HepG2 (cell line): ENCODE results near the gene SND1. TPM values are rescaled to one million over a fixed set of nuclear protein-coding genes. Genes with fewer than 3 reads are reported as not detected.

Source experiments
- ATAC-seq: fragments of 200-7000 bp; cut with Tn5 transposase; 3 replicates; pipeline ENCODE4 v1.9.1; 2020; ENCODE audit warnings: mild to moderate bottlenecking, moderate library complexity
- BruUV-seq: library from RNA; stranded (reverse); fragments of 400-500 nt; replicated peaks from 2 replicates; lab custom pipeline; 2021; lab: Mats Ljungman, UMichigan
- CTCF ChIA-PET: fragments of 300-600 bp; formaldehyde crosslinking; extraction: SDS; loops from one replicate; lab custom pipeline; 2021; ENCODE audit warnings: low total read pairs, inconsistent platforms, low intra/inter-chr PET ratio; lab: Yijun Ruan, JAX
- POLR2A ChIA-PET: fragments of 350-600 bp; sonication (Branson Sonifier 250); formaldehyde crosslinking; loops from one replicate; lab custom pipeline; 2020; ENCODE audit warnings: antibody characterized with exemption, inconsistent platforms; lab: Yijun Ruan, JAX
- DNase-seq: peaks from one replicate; pipeline ENCODE4 v3.0.0-alpha.2; 2015; ENCODE audit warnings: low spot score
- FAIRE-seq: peaks from 3 replicates; lab custom pipeline; 2011; peaks lifted over from hg19 to GRCh38; lab: Jason Lieb, UNC
- H2AFZ ChIP-seq: one replicate; pipeline ENCODE4 v1.6.1; 2011; ENCODE audit warnings: low read length, inconsistent platforms
- H3K27ac ChIP-seq: fragments of 300-600 bp; 3 replicates; pipeline ENCODE4 v1.8.0; 2011; ENCODE audit warnings: mixed run types, mild to moderate bottlenecking, mixed read lengths, low read length, inconsistent platforms; ENCODE audit not compliant: insufficient read depth; ENCODE audit errors: extremely low read length
- H3K27me3 ChIP-seq, 2 experiments: fragments of 200-600 bp in 1 of 2; 2 replicates in 1 of 2; 3 replicates in 1 of 2; pipeline versions ENCODE4 v1.6.0 to v1.8.0; 2011; ENCODE audit warnings: low read length in 2 of 2, mild to moderate bottlenecking in 2 of 2, moderate library complexity in 2 of 2, inconsistent platforms in 1 of 2; ENCODE audit not compliant: insufficient read depth in 2 of 2, control insufficient read depth in 1 of 2
- H3K36me3 ChIP-seq, 2 experiments: fragments of 200-600 bp in 1 of 2; replicated peaks in 1 of 2; 2 replicates in 1 of 2; 3 replicates in 1 of 2; pipeline versions ENCODE4 v1.5.1 to v1.8.0; 2011; ENCODE audit warnings: low read length in 2 of 2, inconsistent platforms in 1 of 2; ENCODE audit not compliant: insufficient read depth in 2 of 2, control insufficient read depth in 1 of 2
- H3K4me1 ChIP-seq: 2 replicates; pipeline ENCODE4 v1.5.1; 2012; ENCODE audit warnings: low read length, inconsistent platforms; ENCODE audit not compliant: insufficient read depth
- H3K4me2 ChIP-seq: 2 replicates; pipeline ENCODE4 v1.6.0; 2011; ENCODE audit warnings: low read depth, low read length, inconsistent platforms
- H3K4me3 ChIP-seq, 3 experiments: fragments of 200-600 bp in 1 of 3; sonication (generic), shearing (Covaris generic) in 1 of 3; replicated peaks in 1 of 3; 2 replicates each; pipeline ENCODE4 v1.5.1; 2011 to 2016; ENCODE audit warnings: low read length in 3 of 3, inconsistent platforms in 2 of 3, low read depth in 2 of 3, mild to moderate bottlenecking in 2 of 3, control low read depth in 1 of 3, mixed read lengths in 1 of 3; ENCODE audit not compliant: insufficient read depth in 1 of 3
- H3K79me2 ChIP-seq: one replicate; pipeline ENCODE4 v1.6.1; 2011; ENCODE audit warnings: low read length, inconsistent platforms; ENCODE audit not compliant: insufficient read depth
- H3K9ac ChIP-seq: 2 replicates; pipeline ENCODE4 v1.6.0; 2011; ENCODE audit warnings: mild to moderate bottlenecking, low read depth, low read length, inconsistent platforms; ENCODE audit not compliant: insufficient read depth
- H3K9me3 ChIP-seq: 2 replicates; pipeline ENCODE4 v1.5.1; 2012; ENCODE audit warnings: mild to moderate bottlenecking, low read length
- H4K20me1 ChIP-seq: 2 replicates; pipeline ENCODE4 v1.6.0; 2011; ENCODE audit warnings: inconsistent platforms, mild to moderate bottlenecking, low read length, moderate library complexity; ENCODE audit not compliant: insufficient read depth
- CENPT ChIP-seq: sonication (generic); formaldehyde crosslinking; IDR thresholded peaks from 2 replicates; pipeline ENCODE4 v1.8.0; 2022; ENCODE audit warnings: low read depth, mild to moderate bottlenecking, moderate library complexity, missing genetic modification reagents
- HNRNPL ChIP-seq: fragments of 200-400 bp; formaldehyde crosslinking; IDR thresholded peaks from 2 replicates; pipeline ENCODE4 v1.6.1; 2017; ENCODE audit warnings: mild to moderate bottlenecking, low read depth, low read length
- PHF5A ChIP-seq: IDR thresholded peaks from one replicate; pipeline ENCODE4 v1.6.1; 2018; ENCODE audit warnings: low read depth, missing genetic modification reagents; ENCODE audit not compliant: unreplicated experiment
- SP4 ChIP-seq: sonication (generic); formaldehyde crosslinking; IDR thresholded peaks from 2 replicates; pipeline ENCODE4 v1.8.1; 2023; ENCODE audit warnings: mild to moderate bottlenecking, missing genetic modification reagents
- TBL1XR1 ChIP-seq: fragments of 150-350 bp; IDR thresholded peaks from 2 replicates; pipeline ENCODE4 v1.6.1; 2014; ENCODE audit warnings: borderline replicate concordance, low read length; ENCODE audit not compliant: partially characterized antibody
- ZBTB20 ChIP-seq: sonication (generic); formaldehyde crosslinking; IDR thresholded peaks from 2 replicates; pipeline ENCODE4 v1.8.1; 2023; ENCODE audit warnings: missing genetic modification reagents, low read depth, mild to moderate bottlenecking, borderline replicate concordance
- ZBTB4 ChIP-seq: sonication (generic); formaldehyde crosslinking; IDR thresholded peaks from 2 replicates; pipeline ENCODE4 v1.4.0; 2020; ENCODE audit warnings: missing genetic modification reagents, mild to moderate bottlenecking, borderline replicate concordance
- ZFP41 ChIP-seq: sonication (generic); formaldehyde crosslinking; IDR thresholded peaks from 2 replicates; pipeline ENCODE4 v1.4.0; 2020; ENCODE audit warnings: mild to moderate bottlenecking, missing genetic modification reagents, borderline replicate concordance
- ZNF549 ChIP-seq: sonication (generic); formaldehyde crosslinking; IDR thresholded peaks from 2 replicates; pipeline ENCODE4 v1.5.0; 2020; ENCODE audit warnings: missing genetic modification reagents
- ZNF569 ChIP-seq: sonication (generic); formaldehyde crosslinking; IDR thresholded peaks from 2 replicates; pipeline ENCODE4 v1.5.0; 2020; ENCODE audit warnings: mild to moderate bottlenecking, missing genetic modification reagents, moderate library complexity, borderline replicate concordance
- ZNF766 ChIP-seq: sonication (generic); formaldehyde crosslinking; IDR thresholded peaks from 2 replicates; pipeline ENCODE4 v1.5.0; 2020; ENCODE audit warnings: missing genetic modification reagents, borderline replicate concordance
- ZNF878 ChIP-seq: sonication (generic); formaldehyde crosslinking; IDR thresholded peaks from 2 replicates; pipeline ENCODE4 v1.8.1; 2023; ENCODE audit warnings: mild to moderate bottlenecking, missing genetic modification reagents, moderate library complexity
- ZZZ3 ChIP-seq: sonication (generic); formaldehyde crosslinking; IDR thresholded peaks from 2 replicates; pipeline ENCODE4 v1.4.0; 2020; ENCODE audit warnings: missing genetic modification reagents, mild to moderate bottlenecking, borderline replicate concordance
- WGBS: methylation state at CpG from one replicate; pipeline ENCODE4 v1.1.6; 2017; ENCODE audit warnings: low lambda C conversion rate; 5-methylcytosine and 5-hydroxymethylcytosine counted together
- in situ Hi-C: cut with HindIII; loops from 2 replicates; pipeline ENCODE4 v1.10.0; 2017; ENCODE audit warnings: low pct_unique_long_range_greater_than_20kb; ENCODE audit not compliant: extremely low pct_ligation_motif_present
- intact Hi-C: fragments of 100-400 bp; cut with micrococcal nuclease; formaldehyde crosslinking; loops from one replicate; pipeline ENCODE4 v1.10.0; 2022; ENCODE audit not compliant: unreplicated experiment
- polyA plus RNA-seq, 8 experiments: library from polyadenylated mRNA; depleted of rRNA in 3 of 8; stranded (reverse) in 7 of 8; unstranded in 1 of 8; fragments of >200 nt; fragmentation: Illumina TruSeq in 4 of 8; extraction: Trizol in 4 of 8; gene quantifications; 2 replicates each; pipeline versions ENCODE4 v1.2.1 to v1.2.3, GENCODE V29; 2011 to 2016; ENCODE audit warnings: low read depth in 4 of 8, missing spikeins in 1 of 8, mixed read lengths in 1 of 8; ENCODE audit not compliant: insufficient read depth in 1 of 8
- total RNA-seq, 5 experiments: library from RNA; depleted of rRNA; stranded (reverse); fragments of >200 nt; fragmentation: Illumina TruSeq; extraction: Trizol; gene quantifications; 2 replicates each; pipeline ENCODE4 v1.2.3, GENCODE V29; 2016; ENCODE audit warnings: low read depth in 1 of 5
- TF ChIP-seq, protein P1 (sequence below): sonication (generic); formaldehyde crosslinking; IDR thresholded peaks from 2 replicates; pipeline ENCODE4 v1.5.0; 2020; ENCODE audit warnings: missing genetic modification reagents
- TF ChIP-seq, protein P2 (sequence below), 2 experiments: sonication (generic) in 1 of 2; formaldehyde crosslinking in 1 of 2; IDR thresholded peaks; 2 replicates each; pipeline versions ENCODE4 v1.6.1 to v1.9.0; 2014 to 2022; ENCODE audit warnings: antibody characterized with exemption in 1 of 2, borderline replicate concordance in 1 of 2, inconsistent platforms in 1 of 2, low read depth in 1 of 2, missing genetic modification reagents in 1 of 2

The SND1 gene
- total and polyA plus RNA-seq, 2 of the 13 experiments (the other 11 are each of a cell fraction or from before 2014, with no cell fraction given) = 110 to 182 TPM

GRCh38 chr7:127881564-127881963, 229.6 kb downstream of the SND1 start:
- Histone ChIP-seq H3K9ac (no peak overlapping the region), H3K36me3 (peaks cover 6 to 21% of the 10 kb centered on the region in 2 experiments; a peak in 4 of 5 replicates), H4K20me1 (no peaks in the 10 kb centered on the region), H3K9me3 (no peaks in the 10 kb centered on the region), H3K4me1 (no peaks in the 10 kb centered on the region), H2AFZ (no peak overlapping the region), H3K4me2 (no peak overlapping the region), H3K79me2 (no peaks in the 10 kb centered on the region), H3K27me3 (no peaks in the 10 kb centered on the region), H3K4me3 (no peak overlapping the region), H3K27ac (no peak overlapping the region)
- intact Hi-C loops = no loop called here
- FAIRE-seq (no peak), ATAC-seq (no peak), DNase-seq (no peak)
- ChIA-PET CTCF (no interaction called here), POLR2A (no interaction called here)
- 95% methylated on average over 6 of the region's 7 CpGs for WGBS
- no TSS peak for BruUV-seq
- in situ Hi-C loops = no loop called here
- TF ChIP-seq HNRNPL = no peak
- TF ChIP-seq ZBTB4 (CRISPR knock-in tag) = no peak
- TF ChIP-seq ZNF549 (CRISPR knock-in tag) = no peak
- no peak for TF ChIP-seq CENPT (CRISPR knock-in tag)
- TF ChIP-seq PHF5A (CRISPR knock-in tag) = no peak
- no peak for TF ChIP-seq ZNF569
- TF ChIP-seq ZZZ3 (CRISPR knock-in tag) = no peak
- TF ChIP-seq, protein P1, sequence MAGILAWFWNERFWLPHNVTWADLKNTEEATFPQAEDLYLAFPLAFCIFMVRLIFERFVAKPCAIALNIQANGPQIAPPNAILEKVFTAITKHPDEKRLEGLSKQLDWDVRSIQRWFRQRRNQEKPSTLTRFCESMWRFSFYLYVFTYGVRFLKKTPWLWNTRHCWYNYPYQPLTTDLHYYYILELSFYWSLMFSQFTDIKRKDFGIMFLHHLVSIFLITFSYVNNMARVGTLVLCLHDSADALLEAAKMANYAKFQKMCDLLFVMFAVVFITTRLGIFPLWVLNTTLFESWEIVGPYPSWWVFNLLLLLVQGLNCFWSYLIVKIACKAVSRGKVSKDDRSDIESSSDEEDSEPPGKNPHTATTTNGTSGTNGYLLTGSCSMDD = no peak
- TF ChIP-seq TBL1XR1 = no peak
- TF ChIP-seq ZFP41 (CRISPR knock-in tag) = no peak
- no peak for TF ChIP-seq ZNF878 (CRISPR knock-in tag)
- TF ChIP-seq, protein P2, sequence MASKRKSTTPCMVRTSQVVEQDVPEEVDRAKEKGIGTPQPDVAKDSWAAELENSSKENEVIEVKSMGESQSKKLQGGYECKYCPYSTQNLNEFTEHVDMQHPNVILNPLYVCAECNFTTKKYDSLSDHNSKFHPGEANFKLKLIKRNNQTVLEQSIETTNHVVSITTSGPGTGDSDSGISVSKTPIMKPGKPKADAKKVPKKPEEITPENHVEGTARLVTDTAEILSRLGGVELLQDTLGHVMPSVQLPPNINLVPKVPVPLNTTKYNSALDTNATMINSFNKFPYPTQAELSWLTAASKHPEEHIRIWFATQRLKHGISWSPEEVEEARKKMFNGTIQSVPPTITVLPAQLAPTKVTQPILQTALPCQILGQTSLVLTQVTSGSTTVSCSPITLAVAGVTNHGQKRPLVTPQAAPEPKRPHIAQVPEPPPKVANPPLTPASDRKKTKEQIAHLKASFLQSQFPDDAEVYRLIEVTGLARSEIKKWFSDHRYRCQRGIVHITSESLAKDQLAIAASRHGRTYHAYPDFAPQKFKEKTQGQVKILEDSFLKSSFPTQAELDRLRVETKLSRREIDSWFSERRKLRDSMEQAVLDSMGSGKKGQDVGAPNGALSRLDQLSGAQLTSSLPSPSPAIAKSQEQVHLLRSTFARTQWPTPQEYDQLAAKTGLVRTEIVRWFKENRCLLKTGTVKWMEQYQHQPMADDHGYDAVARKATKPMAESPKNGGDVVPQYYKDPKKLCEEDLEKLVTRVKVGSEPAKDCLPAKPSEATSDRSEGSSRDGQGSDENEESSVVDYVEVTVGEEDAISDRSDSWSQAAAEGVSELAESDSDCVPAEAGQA (IDR thresholded peaks at IDR 0.05; ENCODE audit: low read depth) = no peak
- TF ChIP-seq, protein P2 (CRISPR knock-in tag; IDR thresholded peaks at IDR 0.05; ENCODE audit: borderline replicate concordance) = no peak
- TF ChIP-seq ZNF766 (CRISPR knock-in tag) = no peak
- no peak for TF ChIP-seq SP4 (CRISPR knock-in tag)
- no peak for TF ChIP-seq ZBTB20
